ENCODE data around the gene UNC5A. TPM values are rescaled to one million over a fixed set of nuclear protein-coding genes. Genes with fewer than 3 reads are reported as not detected.

Gene UNC5A
- total RNA-seq, 4 donors from 2014 or later = not detected

DNA sequence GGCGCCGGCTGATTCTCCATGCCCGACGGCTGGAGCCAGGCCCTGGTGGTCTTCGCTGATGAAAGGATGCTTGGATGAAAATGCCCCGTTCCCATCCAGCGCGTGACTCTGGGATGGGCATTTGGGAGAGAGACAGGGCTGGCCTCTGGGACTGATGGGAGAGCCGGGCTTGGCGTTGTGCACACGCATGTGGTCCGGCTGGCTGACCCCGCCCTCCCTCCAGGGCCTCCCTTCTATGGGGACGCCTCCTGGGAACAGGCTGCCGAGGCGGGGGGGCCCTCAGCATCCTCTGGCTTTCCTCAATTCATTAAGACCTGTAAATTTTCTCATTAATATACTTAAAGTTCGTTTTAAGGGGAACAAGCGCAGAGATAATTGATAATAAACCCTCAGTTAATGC, 36.8 kb downstream of the UNC5A start:
- H3K9me3 ChIP-seq = no peaks in the 10 kb centered on the region
- H3K36me3 ChIP-seq = no peaks in the 10 kb centered on the region
- TF ChIP-seq POLR2A (IDR thresholded peaks at IDR 0.05) (no peak), EP300 (IDR thresholded peaks at IDR 0.05) (no peak), POLR2AphosphoS5 (IDR thresholded peaks at IDR 0.05) (no peak)
- TF ChIP-seq, protein P1, sequence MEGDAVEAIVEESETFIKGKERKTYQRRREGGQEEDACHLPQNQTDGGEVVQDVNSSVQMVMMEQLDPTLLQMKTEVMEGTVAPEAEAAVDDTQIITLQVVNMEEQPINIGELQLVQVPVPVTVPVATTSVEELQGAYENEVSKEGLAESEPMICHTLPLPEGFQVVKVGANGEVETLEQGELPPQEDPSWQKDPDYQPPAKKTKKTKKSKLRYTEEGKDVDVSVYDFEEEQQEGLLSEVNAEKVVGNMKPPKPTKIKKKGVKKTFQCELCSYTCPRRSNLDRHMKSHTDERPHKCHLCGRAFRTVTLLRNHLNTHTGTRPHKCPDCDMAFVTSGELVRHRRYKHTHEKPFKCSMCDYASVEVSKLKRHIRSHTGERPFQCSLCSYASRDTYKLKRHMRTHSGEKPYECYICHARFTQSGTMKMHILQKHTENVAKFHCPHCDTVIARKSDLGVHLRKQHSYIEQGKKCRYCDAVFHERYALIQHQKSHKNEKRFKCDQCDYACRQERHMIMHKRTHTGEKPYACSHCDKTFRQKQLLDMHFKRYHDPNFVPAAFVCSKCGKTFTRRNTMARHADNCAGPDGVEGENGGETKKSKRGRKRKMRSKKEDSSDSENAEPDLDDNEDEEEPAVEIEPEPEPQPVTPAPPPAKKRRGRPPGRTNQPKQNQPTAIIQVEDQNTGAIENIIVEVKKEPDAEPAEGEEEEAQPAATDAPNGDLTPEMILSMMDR (IDR thresholded peaks at IDR 0.05) = no peak
- H3K4me3 ChIP-seq = no peak overlapping the region
- no peaks in the 10 kb centered on the region for H3K4me1 ChIP-seq
- H3K27ac ChIP-seq = no peak overlapping the region
- 38% methylated on average over 15 of the region's 18 CpGs for WGBS
- peaks cover 70% of the 10 kb centered on the region for H3K27me3 ChIP-seq
- DNase-seq (ENCODE audit: low spot score in 2 of 2) = no peak

DNA sequence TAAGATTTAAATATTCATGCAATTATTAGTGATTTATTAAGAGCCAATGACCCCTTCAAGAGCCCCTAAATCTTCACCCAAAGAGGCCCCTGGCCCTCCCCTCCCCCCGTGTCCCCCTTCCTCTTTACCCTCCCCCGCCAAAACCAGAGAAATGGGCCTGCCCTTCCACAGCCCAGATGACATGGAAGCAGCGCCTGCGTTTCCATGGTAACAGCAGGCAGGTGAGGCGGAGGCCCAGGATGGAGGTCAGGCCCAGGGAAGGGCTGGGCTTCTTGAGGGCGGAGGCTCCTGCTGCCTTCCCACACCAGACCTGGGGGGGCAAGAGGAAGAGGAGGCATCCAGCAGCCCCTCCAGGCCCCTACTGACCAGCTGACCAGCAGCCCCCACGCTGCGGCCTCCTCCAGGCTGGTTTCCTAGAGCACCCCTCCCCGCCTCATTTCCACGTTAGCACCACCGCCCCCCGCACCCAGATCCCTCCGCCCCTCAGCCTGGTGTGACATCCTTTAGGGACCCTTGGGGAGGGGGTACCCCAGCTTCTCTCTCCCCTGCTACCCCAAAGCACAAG, 37.4 kb downstream of the UNC5A start:
- Histone ChIP-seq H3K27me3 (peaks cover 73% of the 10 kb centered on the region), H3K4me3 (no peak overlapping the region), H3K36me3 (no peaks in the 10 kb centered on the region), H3K27ac (no peak overlapping the region), H3K9me3 (no peaks in the 10 kb centered on the region), H3K4me1 (no peaks in the 10 kb centered on the region)
- TF ChIP-seq, protein P1 (IDR thresholded peaks at IDR 0.05) = no peak
- TF ChIP-seq POLR2AphosphoS5 (IDR thresholded peaks at IDR 0.05) (no peak), EP300 (IDR thresholded peaks at IDR 0.05) (no peak)
- DNase-seq (ENCODE audit: low spot score in 2 of 2) = no peak
- 75% methylated on average over 5 of the region's 13 CpGs for WGBS

DNA sequence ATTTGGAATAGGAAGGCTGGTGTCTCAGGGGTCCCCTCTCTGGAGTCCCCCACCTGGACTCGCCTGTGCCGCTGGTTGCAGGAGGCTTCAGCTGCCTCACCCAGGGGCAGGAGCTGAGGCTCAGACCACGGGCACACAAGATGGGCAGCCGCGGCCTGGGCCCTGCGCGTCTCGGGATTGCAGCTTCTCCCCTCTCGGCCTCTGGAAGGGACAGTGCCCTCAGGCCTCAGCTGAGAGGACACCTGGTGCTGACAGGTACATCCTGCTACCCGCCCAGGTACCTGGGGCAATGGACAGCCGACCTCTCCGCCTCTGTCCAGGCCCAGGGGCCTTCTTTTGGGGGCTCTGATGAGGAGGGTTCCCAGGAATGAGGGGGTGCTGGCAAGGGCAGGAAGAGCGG, 38.3 kb downstream of the UNC5A start:
- no peaks in the 10 kb centered on the region for H3K36me3 ChIP-seq
- peaks cover 77% of the 10 kb centered on the region for H3K27me3 ChIP-seq
- TF ChIP-seq POLR2AphosphoS5 (IDR thresholded peaks at IDR 0.05) = no peak
- TF ChIP-seq, protein P1 (IDR thresholded peaks at IDR 0.05) = no peak
- no peak for TF ChIP-seq POLR2A (IDR thresholded peaks at IDR 0.05)
- no peak for TF ChIP-seq EP300 (IDR thresholded peaks at IDR 0.05)
- no peak overlapping the region for H3K27ac ChIP-seq
- no peak for DNase-seq (ENCODE audit: low spot score in 2 of 2)
- H3K4me1 ChIP-seq = no peaks in the 10 kb centered on the region
- H3K9me3 ChIP-seq = no peaks in the 10 kb centered on the region
- WGBS = 67% methylated on average over 3 of the region's 13 CpGs
- no peak overlapping the region for H3K4me3 ChIP-seq

DNA sequence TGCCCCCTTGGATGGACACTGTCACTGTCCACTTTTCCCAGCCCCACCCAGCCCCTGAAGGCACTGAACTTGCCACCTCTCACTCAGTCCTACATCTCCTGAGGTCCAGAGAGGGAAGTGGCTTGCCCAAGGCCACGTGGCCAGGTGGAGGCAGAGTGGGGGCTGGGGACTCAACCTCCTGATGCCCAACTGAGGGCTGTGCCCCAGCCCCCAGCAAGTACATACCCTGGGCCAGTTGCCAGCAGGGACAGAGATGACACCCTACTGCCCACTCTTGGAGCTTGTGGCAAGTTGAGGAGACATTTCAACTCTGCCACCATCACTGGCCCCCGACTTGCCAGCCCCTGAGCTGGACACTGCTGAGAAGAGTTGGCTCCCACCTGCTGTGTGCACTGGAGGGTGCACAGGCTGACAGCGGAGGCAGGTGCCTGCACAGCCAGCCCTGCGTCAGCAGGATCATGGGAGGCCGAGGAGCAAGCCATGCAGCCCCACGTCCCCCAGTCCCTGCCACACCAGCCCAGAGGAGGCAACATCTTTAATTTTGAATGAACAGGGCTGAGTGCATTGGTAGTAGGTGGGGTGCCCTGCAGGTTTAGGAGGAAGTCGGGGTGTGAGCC, 39.4 kb downstream of the UNC5A start:
- no peak for TF ChIP-seq POLR2A (IDR thresholded peaks at IDR 0.05)
- TF ChIP-seq, protein P1 (IDR thresholded peaks at IDR 0.05) = no peak
- TF ChIP-seq POLR2AphosphoS5 (IDR thresholded peaks at IDR 0.05) = no peak
- TF ChIP-seq EP300 (IDR thresholded peaks at IDR 0.05) = no peak
- H3K27me3 ChIP-seq = peaks cover 84% of the 10 kb centered on the region
- no peak overlapping the region for H3K4me3 ChIP-seq
- no peaks in the 10 kb centered on the region for H3K9me3 ChIP-seq
- no peak for DNase-seq (ENCODE audit: low spot score in 2 of 2)
- no peaks in the 10 kb centered on the region for H3K36me3 ChIP-seq
- H3K27ac ChIP-seq = no peak overlapping the region
- no peaks in the 10 kb centered on the region for H3K4me1 ChIP-seq
- WGBS = 36% methylated on average over 1 of the region's 7 CpGs

DNA sequence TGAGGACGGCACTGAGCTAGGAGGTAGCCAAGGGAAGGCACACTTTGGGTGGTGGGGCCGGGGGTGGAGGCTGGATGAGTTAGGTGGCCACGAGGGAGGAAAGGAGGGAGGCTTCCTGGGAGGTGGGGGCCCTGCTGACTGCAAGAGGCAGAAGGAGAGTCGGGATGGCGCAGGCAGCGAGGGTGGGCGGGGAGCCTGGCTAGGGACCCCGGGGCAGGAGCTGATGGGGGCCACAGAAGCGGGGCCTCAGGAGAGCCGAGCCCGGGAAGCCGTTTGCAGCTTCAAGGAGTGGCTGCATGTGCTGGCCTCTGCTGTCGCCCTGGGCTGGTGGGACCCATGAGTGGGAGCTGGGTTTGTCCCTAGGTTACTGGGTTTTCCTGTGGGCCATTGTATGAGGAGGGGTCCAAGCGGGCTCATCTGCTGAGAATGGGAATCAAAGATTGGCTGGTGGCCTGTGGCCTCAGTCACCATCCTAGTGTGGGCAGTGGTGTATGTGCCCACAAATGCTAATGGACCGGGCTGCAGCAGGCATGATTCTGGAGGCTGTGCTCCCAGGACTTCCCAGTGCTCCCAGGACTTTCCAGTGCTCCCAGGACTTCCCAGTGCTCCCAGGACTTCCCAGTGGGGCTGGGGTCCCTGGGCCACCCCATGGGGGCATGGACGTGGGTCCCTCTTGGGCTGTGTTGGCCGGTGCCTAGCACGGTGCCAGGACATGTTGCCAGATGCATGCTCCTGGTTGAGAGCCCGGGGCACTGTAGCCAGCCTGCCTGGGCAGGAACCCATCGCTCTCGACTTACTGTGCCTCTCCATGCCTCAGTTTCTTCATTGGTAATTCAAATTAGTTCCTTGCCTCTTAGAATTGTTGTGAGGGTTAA, 40.2 kb downstream of the UNC5A start:
- Histone ChIP-seq H3K9me3 (no peaks in the 10 kb centered on the region), H3K27ac (no peak overlapping the region), H3K27me3 (peaks cover 77% of the 10 kb centered on the region), H3K36me3 (no peaks in the 10 kb centered on the region), H3K4me1 (no peaks in the 10 kb centered on the region), H3K4me3 (no peak overlapping the region)
- DNase-seq (ENCODE audit: low spot score in 2 of 2) = no peak
- TF ChIP-seq, protein P1 (IDR thresholded peaks at IDR 0.05) = no peak
- TF ChIP-seq EP300 (IDR thresholded peaks at IDR 0.05) (no peak), POLR2A (IDR thresholded peaks at IDR 0.05) (no peak), POLR2AphosphoS5 (IDR thresholded peaks at IDR 0.05) (no peak)
- 57% methylated on average over 17 of the region's 21 CpGs for WGBS
